Neural cell (in vitro differentiated cells): ENCODE data around the gene EIF2B5. TPM values are rescaled to one million over a fixed set of nuclear protein-coding genes. Genes with fewer than 3 reads are reported as not detected.

ENCODE experiments used
- H2AFZ ChIP-seq: fragments of 200-600, 300-800 bp; sonication (generic), shearing (Covaris generic); 2 replicates; pipeline ENCODE4 v1.6.0; 2014; ENCODE audit warnings: low read depth, mild to moderate bottlenecking, antibody characterized with exemption, low read length, moderate library complexity
- H3F3A ChIP-seq: fragments of 200-600 bp; shearing (Covaris generic); 2 replicates; pipeline ENCODE4 v1.6.1; 2016; ENCODE audit warnings: mild to moderate bottlenecking, moderate library complexity, mixed read lengths, antibody characterized with exemption, low read length; ENCODE audit not compliant: insufficient read depth, poor library complexity, severe bottlenecking
- H3K27ac ChIP-seq: fragments of 200-600, 300-800 bp; sonication (generic), shearing (Covaris generic); 2 replicates; pipeline ENCODE4 v1.5.1; 2014; ENCODE audit warnings: mild to moderate bottlenecking, low read length, moderate library complexity
- H3K27me3 ChIP-seq: fragments of 300-800, 200-600 bp; sonication (generic), shearing (Covaris generic); 2 replicates; pipeline ENCODE4 v1.6.0; 2014; ENCODE audit warnings: mild to moderate bottlenecking, low read depth, low read length, moderate library complexity; ENCODE audit not compliant: insufficient read depth
- H3K36me3 ChIP-seq: fragments of 300-800, 200-600 bp; sonication (generic), shearing (Covaris generic); 2 replicates; pipeline ENCODE4 v1.5.1; 2014; ENCODE audit warnings: mild to moderate bottlenecking, antibody characterized with exemption, low read length, moderate library complexity; ENCODE audit not compliant: insufficient read depth
- H3K4me2 ChIP-seq: fragments of 300-800, 200-600 bp; sonication (generic), shearing (Covaris generic); 2 replicates; pipeline ENCODE4 v1.6.0; 2014; ENCODE audit warnings: mild to moderate bottlenecking, low read length
- H3K4me3 ChIP-seq: fragments of 300-800, 200-600 bp; sonication (generic), shearing (Covaris generic); 2 replicates; pipeline ENCODE4 v1.5.1; 2014; ENCODE audit warnings: mild to moderate bottlenecking, low read length, moderate library complexity
- H3K79me2 ChIP-seq: fragments of 200-600 bp; shearing (Covaris generic); replicated peaks from 2 replicates; pipeline ENCODE4 v1.6.0; 2014; ENCODE audit warnings: mild to moderate bottlenecking, low read length, moderate library complexity; ENCODE audit not compliant: insufficient read depth
- H3K9ac ChIP-seq: fragments of 300-800, 200-600 bp; sonication (generic), shearing (Covaris generic); 2 replicates; pipeline ENCODE4 v1.6.1; 2016; ENCODE audit warnings: mild to moderate bottlenecking, low read length, mixed read lengths
- H3K9me2 ChIP-seq: fragments of 200-600 bp; shearing (Covaris generic); 2 replicates; pipeline ENCODE4 v1.6.1; 2016; ENCODE audit warnings: mild to moderate bottlenecking, low read length, mixed read lengths; ENCODE audit not compliant: insufficient read depth
- H3K9me3 ChIP-seq: fragments of 200-600, 300-800 bp; sonication (generic), shearing (Covaris generic); 2 replicates; pipeline ENCODE4 v1.6.1; 2016; ENCODE audit warnings: mild to moderate bottlenecking, mixed run types, low read length, moderate library complexity, mixed read lengths
- H4K20me1 ChIP-seq: fragments of 200-600 bp; shearing (Covaris generic); 2 replicates; pipeline ENCODE4 v1.6.1; 2016; ENCODE audit warnings: mild to moderate bottlenecking, mixed run types; ENCODE audit not compliant: insufficient read depth
- CTCF ChIP-seq: fragments of 450-650 bp; IDR thresholded peaks from 2 replicates; pipeline ENCODE4 v1.5.1; 2014; ENCODE audit warnings: antibody characterized with exemption, mild to moderate bottlenecking, moderate library complexity; ENCODE audit not compliant: poor library complexity, severe bottlenecking
- EP300 ChIP-seq: fragments of 450-650 bp; conservative IDR thresholded peaks from 2 replicates; pipeline ENCODE4 v1.6.1; 2014; ENCODE audit warnings: antibody characterized with exemption, mild to moderate bottlenecking, moderate library complexity; ENCODE audit not compliant: poor library complexity, severe bottlenecking
- EZH2 ChIP-seq: fragments of 200-600, 300-800 bp; shearing (Covaris generic), sonication (generic); IDR thresholded peaks from 2 replicates; pipeline ENCODE4 v1.6.1; 2014; ENCODE audit warnings: antibody characterized with exemption, low read length, borderline replicate concordance, mild to moderate bottlenecking; ENCODE audit not compliant: insufficient read depth, poor library complexity, severe bottlenecking
- MXI1 ChIP-seq: fragments of 450-650 bp; conservative IDR thresholded peaks from 2 replicates; pipeline ENCODE4 v1.6.1; 2014; ENCODE audit warnings: antibody characterized with exemption, mild to moderate bottlenecking; ENCODE audit not compliant: poor library complexity, severe bottlenecking
- POLR2AphosphoS5 ChIP-seq: IDR thresholded peaks from 2 replicates; pipeline ENCODE4 v1.6.1; 2012
- RAD21 ChIP-seq: fragments of 450-650 bp; conservative IDR thresholded peaks from 2 replicates; pipeline ENCODE4 v1.6.1; 2014; ENCODE audit warnings: antibody characterized with exemption, mild to moderate bottlenecking, moderate library complexity
- REST ChIP-seq: IDR thresholded peaks from 2 replicates; pipeline ENCODE4 v1.6.1; 2012; ENCODE audit warnings: borderline replicate concordance
- SMC3 ChIP-seq: fragments of 450-650 bp; conservative IDR thresholded peaks from 2 replicates; pipeline ENCODE4 v1.6.1; 2014; ENCODE audit warnings: antibody characterized with exemption, mild to moderate bottlenecking, moderate library complexity; ENCODE audit not compliant: poor library complexity
- TAF1 ChIP-seq: IDR thresholded peaks from 2 replicates; pipeline ENCODE4 v1.6.1; 2012; ENCODE audit warnings: low read depth
- polyA plus RNA-seq: library from polyadenylated mRNA; depleted of rRNA; stranded (reverse); fragments of >200 nt; gene quantifications from 2 replicates; pipeline ENCODE4 v1.2.3, GENCODE V29; 2014

EIF2B5 gene
- polyA plus RNA-seq, 1 donor from 2014 or later: 112 TPM

GRCh38 chr3:184176377-184177330, 41.5 kb downstream of the EIF2B5 start (continued):
- TF ChIP-seq MXI1 (no peak), POLR2AphosphoS5 (no peak), SMC3 (no peak), RAD21 (no peak)

DNA sequence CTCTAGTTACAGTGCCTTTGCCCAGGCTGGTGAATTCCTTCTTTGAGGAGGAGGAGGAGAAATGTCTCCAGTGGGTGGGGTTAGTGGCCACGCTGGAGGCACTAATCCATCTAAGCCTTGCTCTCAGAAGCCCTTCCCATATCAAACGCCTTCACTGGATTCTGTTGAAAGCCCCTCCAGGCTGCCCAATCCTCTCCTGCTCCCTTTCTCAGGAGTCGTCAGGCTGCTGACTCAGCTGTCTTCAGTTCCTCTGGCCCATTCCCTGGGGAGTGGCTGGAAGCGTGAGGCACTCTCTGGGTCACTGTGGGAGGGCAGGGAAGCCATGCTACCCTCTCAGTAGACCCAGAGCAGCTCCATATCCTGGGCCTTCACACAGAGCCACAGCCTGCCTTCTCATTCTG, 42.2 kb downstream of the EIF2B5 start:
- peak overlapping the region; percentile 39 for H3K4me2 ChIP-seq
- H3K9ac ChIP-seq: peak overlapping the region; percentile 98
- H3K79me2 ChIP-seq: peaks cover 33% of the 10 kb centered on the region
- H3F3A ChIP-seq: no peaks in the 10 kb centered on the region
- no peak overlapping the region for H2AFZ ChIP-seq
- peak overlapping the region; percentile 87 for H3K27ac ChIP-seq
- peak overlapping the region; percentile 100 for H3K4me3 ChIP-seq
- TF ChIP-seq SMC3 (no peak), POLR2AphosphoS5 (no peak), EZH2 (no peak), REST (no peak), MXI1 (no peak), CTCF (no peak), EP300 (no peak), TAF1 (no peak)
- H4K20me1 ChIP-seq: peaks cover 6% of the 10 kb centered on the region
- H3K9me3 ChIP-seq: no peaks in the 10 kb centered on the region
- no peaks in the 10 kb centered on the region for H3K9me2 ChIP-seq
- peaks cover 11% of the 10 kb centered on the region for H3K36me3 ChIP-seq
- H3K27me3 ChIP-seq: no peaks in the 10 kb centered on the region

DNA sequence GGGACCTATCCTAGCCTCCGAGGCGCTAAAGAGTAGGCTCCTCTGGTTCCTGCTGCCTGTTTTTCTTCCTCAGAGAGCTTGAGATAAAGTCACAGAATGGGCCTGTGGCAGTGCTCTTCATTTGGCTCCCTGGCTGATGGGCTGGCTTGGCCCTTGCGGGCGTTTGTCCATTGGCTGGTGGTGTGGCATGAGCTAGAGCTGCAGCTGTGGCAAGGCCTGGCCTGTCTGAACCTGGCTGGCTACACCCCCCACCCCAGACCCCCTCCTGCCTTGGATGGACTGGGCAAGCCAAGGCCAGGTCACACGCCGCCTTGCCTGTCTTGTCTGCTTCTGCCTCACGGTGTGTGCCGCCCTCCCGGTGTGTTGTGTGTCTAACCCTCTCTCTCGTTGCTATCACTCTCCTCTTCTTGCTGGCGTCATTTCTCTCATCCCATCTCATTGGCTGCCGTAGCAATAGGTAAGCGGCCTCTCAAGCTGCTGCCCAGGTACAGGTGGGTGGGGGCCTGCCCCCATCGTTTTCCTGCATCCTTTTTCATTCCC, 42.7 kb downstream of the EIF2B5 start:
- Histone ChIP-seq H4K20me1 (peaks cover 6% of the 10 kb centered on the region), H3K79me2 (peaks cover 33% of the 10 kb centered on the region), H3K27me3 (no peaks in the 10 kb centered on the region), H2AFZ (no peak overlapping the region), H3K9me3 (no peaks in the 10 kb centered on the region), H3K9ac (no peak overlapping the region), H3K4me2 (no peak overlapping the region), H3K4me3 (peak overlapping the region; percentile 100), H3K9me2 (no peaks in the 10 kb centered on the region), H3K27ac (no peak overlapping the region), H3K36me3 (peaks cover 11% of the 10 kb centered on the region), H3F3A (no peaks in the 10 kb centered on the region)
- TF ChIP-seq CTCF (no peak), POLR2AphosphoS5 (no peak), TAF1 (no peak), REST (no peak), EZH2 (no peak), MXI1 (no peak), SMC3 (no peak), EP300 (no peak)
